Activated naive CD8-positive, alpha-beta T cell treated with anti-CD3 and anti-CD28 coated beads for 36 hours (primary cell): ENCODE results near the gene MYO18A. TPM values are rescaled to one million over a fixed set of nuclear protein-coding genes. Genes with fewer than 3 reads are reported as not detected.
A peak's percentile ranks its signal among the peaks of the same experiment; 100 is the strongest.

ENCODE experiments used
- DNase-seq: peaks from one replicate; pipeline ENCODE4 v3.0.0; 2021
- H3K27ac Mint-ChIP-seq: one replicate; pipeline ENCODE4 v1.8.0; 2022; ENCODE audit warnings: mild to moderate bottlenecking, moderate library complexity, mixed read lengths
- H3K27me3 Mint-ChIP-seq: one replicate; pipeline ENCODE4 v1.8.0; 2022; ENCODE audit warnings: mild to moderate bottlenecking, mixed read lengths
- H3K36me3 Mint-ChIP-seq: one replicate; pipeline ENCODE4 v1.8.0; 2021; ENCODE audit warnings: mild to moderate bottlenecking, mixed read lengths
- H3K4me1 Mint-ChIP-seq: one replicate; pipeline ENCODE4 v1.8.0; 2021; ENCODE audit warnings: mixed read lengths
- H3K4me3 Mint-ChIP-seq: one replicate; pipeline ENCODE4 v1.8.0; 2022; ENCODE audit warnings: mild to moderate bottlenecking, moderate library complexity, mixed read lengths
- H3K9me3 Mint-ChIP-seq: one replicate; pipeline ENCODE4 v1.8.0; 2022; ENCODE audit warnings: mixed read lengths
- total RNA-seq, 2 experiments: library from RNA; stranded (reverse); gene quantifications; one replicate each; pipeline ENCODE4 v1.2.3, GENCODE V29; 2021

Gene MYO18A
- total RNA-seq, 2 experiments from 2014 or later, result 23.6 to 24.2 TPM

- Mint-ChIP-seq H3K4me3 (no peak overlapping the region), H3K27ac (no peak overlapping the region)
Observed at GRCh38 chr17:29162909-29163341, 17.3 kb downstream of the MYO18A start.

GRCh38 chr17:29162082-29162908, 17.9 kb downstream of the MYO18A start:
- Mint-ChIP-seq H3K36me3 (peaks cover 2% of the 10 kb centered on the region), H3K27ac (no peak overlapping the region), H3K27me3 (no peaks in the 10 kb centered on the region), H3K9me3 (no peaks in the 10 kb centered on the region), H3K4me1 (peaks cover 2% of the 10 kb centered on the region), H3K4me3 (no peak overlapping the region)
- no peak for DNase-seq

More at GRCh38 chr17:29162909-29163341, 17.3 kb downstream of the MYO18A start:
- Mint-ChIP-seq H3K9me3 (no peaks in the 10 kb centered on the region), H3K27me3 (no peaks in the 10 kb centered on the region), H3K4me1 (peaks cover 2% of the 10 kb centered on the region), H3K36me3 (peaks cover 2% of the 10 kb centered on the region)
- no peak for DNase-seq

- no peaks in the 10 kb centered on the region for H3K9me3 Mint-ChIP-seq
- H3K4me3 Mint-ChIP-seq, result no peak overlapping the region
- no peak for DNase-seq
- H3K27ac Mint-ChIP-seq, result no peak overlapping the region
- H3K36me3 Mint-ChIP-seq, result no peaks in the 10 kb centered on the region
- H3K4me1 Mint-ChIP-seq, result peaks cover 12% of the 10 kb centered on the region
- no peaks in the 10 kb centered on the region for H3K27me3 Mint-ChIP-seq
Observed at GRCh38 chr17:29160253-29160652, 19.9 kb downstream of the MYO18A start.

- no peak overlapping the region for H3K27ac Mint-ChIP-seq
- no peak overlapping the region for H3K4me3 Mint-ChIP-seq
- peaks cover 21% of the 10 kb centered on the region for H3K4me1 Mint-ChIP-seq
- no peaks in the 10 kb centered on the region for H3K27me3 Mint-ChIP-seq
- no peak for DNase-seq
- no peaks in the 10 kb centered on the region for H3K36me3 Mint-ChIP-seq
- H3K9me3 Mint-ChIP-seq, result no peaks in the 10 kb centered on the region
Observed at GRCh38 chr17:29159306-29159860, 20.8 kb downstream of the MYO18A start.

GRCh38 chr17:29158488-29159275, 21.5 kb downstream of the MYO18A start:
- no peak for DNase-seq
- Mint-ChIP-seq H3K9me3 (no peaks in the 10 kb centered on the region), H3K27me3 (no peaks in the 10 kb centered on the region), H3K36me3 (no peaks in the 10 kb centered on the region), H3K4me1 (peaks cover 21% of the 10 kb centered on the region), H3K27ac (no peak overlapping the region), H3K4me3 (no peak overlapping the region)

- no peaks in the 10 kb centered on the region for H3K9me3 Mint-ChIP-seq
- DNase-seq, result no peak
- no peaks in the 10 kb centered on the region for H3K36me3 Mint-ChIP-seq
- peaks cover 21% of the 10 kb centered on the region for H3K4me1 Mint-ChIP-seq
- no peaks in the 10 kb centered on the region for H3K27me3 Mint-ChIP-seq
- H3K27ac Mint-ChIP-seq, result no peak overlapping the region
- H3K4me3 Mint-ChIP-seq, result no peak overlapping the region
Observed at GRCh38 chr17:29158096-29158487, 22.1 kb downstream of the MYO18A start.

GRCh38 chr17:29157310-29157709, 22.9 kb downstream of the MYO18A start:
- Mint-ChIP-seq H3K27me3 (no peaks in the 10 kb centered on the region), H3K36me3 (no peaks in the 10 kb centered on the region), H3K9me3 (no peaks in the 10 kb centered on the region), H3K27ac (no peak overlapping the region), H3K4me1 (peaks cover 21% of the 10 kb centered on the region), H3K4me3 (no peak overlapping the region)
- DNase-seq, result no peak

- Mint-ChIP-seq H3K36me3 (no peaks in the 10 kb centered on the region), H3K27ac (no peak overlapping the region), H3K4me3 (no peak overlapping the region), H3K9me3 (no peaks in the 10 kb centered on the region), H3K4me1 (peaks cover 21% of the 10 kb centered on the region), H3K27me3 (no peaks in the 10 kb centered on the region)
- DNase-seq, result no peak
Observed at GRCh38 chr17:29156781-29157180, 23.4 kb downstream of the MYO18A start.

- H3K9me3 Mint-ChIP-seq, result no peaks in the 10 kb centered on the region
- H3K4me3 Mint-ChIP-seq, result no peak overlapping the region
- peaks cover 21% of the 10 kb centered on the region for H3K4me1 Mint-ChIP-seq
- H3K27ac Mint-ChIP-seq, result peak overlapping the region; percentile 82
- no peaks in the 10 kb centered on the region for H3K36me3 Mint-ChIP-seq
- no peak for DNase-seq
- no peaks in the 10 kb centered on the region for H3K27me3 Mint-ChIP-seq
Observed at GRCh38 chr17:29155966-29156338, 24.2 kb downstream of the MYO18A start.

GRCh38 chr17:29155227-29155965, 24.8 kb downstream of the MYO18A start:
- Mint-ChIP-seq H3K4me1 (peaks cover 21% of the 10 kb centered on the region), H3K4me3 (peak overlapping the region; percentile 63)

GRCh38 chr17:29154516-29155226, 25.5 kb downstream of the MYO18A start:
- DNase-seq, result no peak

More at GRCh38 chr17:29155227-29155965, 24.8 kb downstream of the MYO18A start:
- no peaks in the 10 kb centered on the region for H3K36me3 Mint-ChIP-seq
- H3K9me3 Mint-ChIP-seq, result no peaks in the 10 kb centered on the region
- H3K27me3 Mint-ChIP-seq, result no peaks in the 10 kb centered on the region
- H3K27ac Mint-ChIP-seq, result peak overlapping the region; percentile 82
- DNase-seq, result peak; percentile 75

GRCh38 chr17:29151567-29151966, 28.6 kb downstream of the MYO18A start:
- peaks cover 51% of the 10 kb centered on the region for H3K4me1 Mint-ChIP-seq
- H3K36me3 Mint-ChIP-seq, result no peaks in the 10 kb centered on the region
- H3K27me3 Mint-ChIP-seq, result no peaks in the 10 kb centered on the region
- H3K27ac Mint-ChIP-seq, result no peak overlapping the region
- H3K9me3 Mint-ChIP-seq, result no peaks in the 10 kb centered on the region
- no peak for DNase-seq
- no peak overlapping the region for H3K4me3 Mint-ChIP-seq

More at GRCh38 chr17:29154516-29155226, 25.5 kb downstream of the MYO18A start:
- Mint-ChIP-seq H3K27ac (peak overlapping the region; percentile 82), H3K36me3 (no peaks in the 10 kb centered on the region), H3K4me3 (peak overlapping the region; percentile 63), H3K27me3 (no peaks in the 10 kb centered on the region), H3K4me1 (peaks cover 27% of the 10 kb centered on the region), H3K9me3 (no peaks in the 10 kb centered on the region)

GRCh38 chr17:29150161-29150560, 30.0 kb downstream of the MYO18A start:
- H3K36me3 Mint-ChIP-seq, result no peaks in the 10 kb centered on the region
- H3K4me3 Mint-ChIP-seq, result no peak overlapping the region
- H3K27me3 Mint-ChIP-seq, result no peaks in the 10 kb centered on the region
- H3K9me3 Mint-ChIP-seq, result no peaks in the 10 kb centered on the region
- H3K27ac Mint-ChIP-seq, result peak overlapping the region; percentile 77
- H3K4me1 Mint-ChIP-seq, result peaks cover 49% of the 10 kb centered on the region
- DNase-seq, result no peak

- Mint-ChIP-seq H3K27ac (peak overlapping the region; percentile 77), H3K27me3 (no peaks in the 10 kb centered on the region), H3K36me3 (no peaks in the 10 kb centered on the region), H3K9me3 (no peaks in the 10 kb centered on the region), H3K4me1 (peaks cover 45% of the 10 kb centered on the region), H3K4me3 (peak overlapping the region; percentile 80)
- peak; percentile 38 for DNase-seq
Observed at GRCh38 chr17:29149431-29150064, 30.6 kb downstream of the MYO18A start.
